AG10803 (cell line): ENCODE results near the gene PHACTR1.
A peak's percentile ranks its signal among the peaks of the same experiment; 100 is the strongest.

ENCODE experiments used
- DNase-seq: peaks from one replicate; pipeline ENCODE4 v3.0.0; 2010; ENCODE audit warnings: low read depth
- H3K4me3 ChIP-seq: 2 replicates; pipeline ENCODE4 v1.5.1; 2011; ENCODE audit warnings: mild to moderate bottlenecking, low read length, control low read depth
- TF ChIP-seq, protein P1 (sequence below): conservative IDR thresholded peaks from 2 replicates; pipeline ENCODE4 v1.5.1; 2011; ENCODE audit warnings: mild to moderate bottlenecking, low read length, control low read depth, inconsistent platforms

PHACTR1 gene

DNA sequence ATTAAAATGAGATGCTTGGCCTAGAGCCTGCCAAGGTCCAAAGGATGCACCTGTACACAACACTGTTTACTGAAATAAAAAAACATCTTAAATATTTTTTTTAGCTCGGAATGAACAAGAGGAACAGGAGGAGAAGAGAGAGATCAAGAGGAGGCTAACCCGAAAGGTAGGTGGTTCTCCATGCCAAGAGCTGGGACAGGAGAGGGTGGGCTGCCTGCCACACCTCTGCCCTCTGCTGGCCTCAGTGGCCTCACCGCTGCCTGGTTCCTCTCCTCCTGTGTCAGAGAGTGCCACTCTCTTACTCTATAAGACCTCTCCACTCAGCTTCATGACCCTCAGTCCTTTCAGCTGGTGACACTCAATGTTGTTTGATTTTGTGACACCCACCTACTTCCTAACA, 561.6 kb downstream of the PHACTR1 start:
- H3K4me3 ChIP-seq = no peak overlapping the region
- no peak for DNase-seq
- TF ChIP-seq, protein P1, sequence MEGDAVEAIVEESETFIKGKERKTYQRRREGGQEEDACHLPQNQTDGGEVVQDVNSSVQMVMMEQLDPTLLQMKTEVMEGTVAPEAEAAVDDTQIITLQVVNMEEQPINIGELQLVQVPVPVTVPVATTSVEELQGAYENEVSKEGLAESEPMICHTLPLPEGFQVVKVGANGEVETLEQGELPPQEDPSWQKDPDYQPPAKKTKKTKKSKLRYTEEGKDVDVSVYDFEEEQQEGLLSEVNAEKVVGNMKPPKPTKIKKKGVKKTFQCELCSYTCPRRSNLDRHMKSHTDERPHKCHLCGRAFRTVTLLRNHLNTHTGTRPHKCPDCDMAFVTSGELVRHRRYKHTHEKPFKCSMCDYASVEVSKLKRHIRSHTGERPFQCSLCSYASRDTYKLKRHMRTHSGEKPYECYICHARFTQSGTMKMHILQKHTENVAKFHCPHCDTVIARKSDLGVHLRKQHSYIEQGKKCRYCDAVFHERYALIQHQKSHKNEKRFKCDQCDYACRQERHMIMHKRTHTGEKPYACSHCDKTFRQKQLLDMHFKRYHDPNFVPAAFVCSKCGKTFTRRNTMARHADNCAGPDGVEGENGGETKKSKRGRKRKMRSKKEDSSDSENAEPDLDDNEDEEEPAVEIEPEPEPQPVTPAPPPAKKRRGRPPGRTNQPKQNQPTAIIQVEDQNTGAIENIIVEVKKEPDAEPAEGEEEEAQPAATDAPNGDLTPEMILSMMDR = no peak

DNA sequence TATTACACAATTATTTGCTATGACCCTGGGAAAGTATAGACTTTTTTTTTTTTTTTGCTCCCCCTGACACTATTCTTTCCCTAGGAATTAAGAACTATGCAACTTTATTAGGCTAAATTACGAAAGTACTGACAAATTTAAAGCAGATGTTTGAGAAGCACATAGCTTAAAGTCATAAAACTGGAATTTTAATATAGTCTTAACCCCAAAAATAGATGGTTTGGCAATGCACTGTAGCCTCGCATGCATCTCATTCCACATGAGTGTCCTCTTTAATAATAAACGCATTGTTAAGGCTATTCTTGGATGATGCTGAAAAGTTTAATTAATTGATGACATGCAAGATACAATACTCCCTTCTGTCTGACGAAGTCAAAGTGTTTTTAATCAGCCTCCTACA, 562.4 kb downstream of the PHACTR1 start:
- peak; percentile 98 for DNase-seq
- TF ChIP-seq, protein P1 = no peak
- H3K4me3 ChIP-seq = no peak overlapping the region

DNA sequence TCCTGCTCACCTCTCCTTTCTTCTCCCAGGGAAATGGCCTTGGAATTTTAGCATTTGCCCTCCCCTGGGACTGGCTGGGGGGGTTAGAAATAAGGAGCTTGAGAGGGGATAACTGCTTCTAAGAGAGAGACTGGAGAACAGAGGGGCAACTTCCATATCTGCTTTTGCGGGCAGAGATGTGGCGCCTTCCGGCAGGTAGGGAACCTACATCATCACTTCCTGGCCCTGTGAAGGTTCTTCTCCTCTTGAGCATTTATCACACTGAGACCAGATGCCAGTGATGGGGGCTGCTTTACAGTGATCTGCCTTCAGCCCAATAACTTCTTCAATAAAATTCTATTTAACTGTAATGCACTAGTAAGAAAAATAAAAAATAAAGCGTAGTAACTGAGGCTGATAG, 563.7 kb downstream of the PHACTR1 start:
- DNase-seq = no peak
- TF ChIP-seq, protein P1 = no peak
- H3K4me3 ChIP-seq = no peak overlapping the region

DNA sequence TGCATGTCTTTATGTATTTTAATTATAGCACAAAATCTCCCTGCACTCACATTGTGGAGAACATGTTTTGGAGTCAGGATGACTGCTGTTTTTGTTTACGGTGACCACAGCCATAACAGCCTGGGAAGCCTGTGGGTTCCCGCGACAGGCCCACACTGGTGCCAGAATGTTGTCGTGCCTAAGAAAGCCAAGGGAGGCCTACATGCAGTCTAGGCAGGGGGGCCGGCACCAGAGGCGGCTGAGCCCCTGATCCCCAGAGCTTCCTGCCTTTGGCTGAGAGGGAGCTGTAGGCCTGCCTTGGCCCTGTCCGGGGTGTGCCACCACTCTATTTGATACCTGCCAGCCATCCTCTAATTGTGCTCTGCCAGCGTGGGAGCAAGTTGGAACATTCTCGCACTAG, 565.1 kb downstream of the PHACTR1 start:
- TF ChIP-seq, protein P1 = no peak
- DNase-seq = peak; percentile 62
- no peak overlapping the region for H3K4me3 ChIP-seq

DNA sequence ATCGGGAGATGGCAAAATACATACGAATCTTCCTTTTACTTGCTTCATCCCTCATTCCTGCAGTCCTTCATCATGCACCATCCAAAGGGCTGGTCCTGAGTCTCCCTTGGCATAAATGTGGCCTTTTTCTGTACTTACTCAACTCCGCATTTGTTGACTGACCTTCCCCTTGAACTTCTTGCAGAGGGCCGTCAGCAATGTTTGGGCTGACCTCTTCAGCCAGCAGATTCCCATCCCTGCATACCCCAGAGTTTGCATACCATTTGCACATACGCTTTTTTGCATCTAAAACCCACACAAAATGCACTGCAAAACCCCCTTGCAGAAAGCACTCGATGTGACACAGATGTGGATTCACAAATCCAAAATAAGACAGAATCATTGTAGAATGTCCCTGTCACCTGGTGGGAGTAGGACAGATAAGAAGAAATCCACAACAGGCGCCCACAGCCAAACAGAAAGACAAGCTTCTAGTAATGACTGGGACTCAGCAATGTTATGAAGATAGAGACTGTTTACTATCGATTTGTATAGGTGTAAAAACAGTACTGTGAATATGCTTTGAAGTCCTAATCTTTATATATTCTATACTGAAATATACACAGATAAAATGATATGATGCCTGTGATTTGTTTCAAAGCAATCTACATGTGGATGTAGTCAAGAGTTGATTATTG, 566.0 kb downstream of the PHACTR1 start:
- TF ChIP-seq, protein P1 = no peak
- no peak for DNase-seq
- no peak overlapping the region for H3K4me3 ChIP-seq

DNA sequence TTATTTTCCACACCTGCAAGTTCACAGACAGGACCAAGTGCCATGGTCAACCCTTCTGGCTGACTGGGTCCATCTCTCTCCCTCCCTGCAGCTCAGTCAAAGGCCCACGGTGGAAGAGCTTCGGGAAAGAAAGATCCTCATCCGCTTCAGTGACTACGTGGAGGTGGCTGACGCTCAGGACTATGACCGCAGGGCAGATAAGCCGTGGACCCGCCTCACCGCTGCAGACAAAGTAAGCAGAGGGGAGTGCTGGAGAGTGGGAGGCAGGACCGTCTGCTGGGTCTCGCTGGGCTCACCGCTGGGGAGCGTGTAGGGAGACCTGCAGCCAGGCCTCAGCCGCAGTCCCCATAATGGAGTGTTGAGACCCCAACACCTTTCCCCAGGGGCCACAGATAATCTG, 566.8 kb downstream of the PHACTR1 start:
- TF ChIP-seq, protein P1 = no peak
- DNase-seq = no peak
- H3K4me3 ChIP-seq = no peak overlapping the region

DNA sequence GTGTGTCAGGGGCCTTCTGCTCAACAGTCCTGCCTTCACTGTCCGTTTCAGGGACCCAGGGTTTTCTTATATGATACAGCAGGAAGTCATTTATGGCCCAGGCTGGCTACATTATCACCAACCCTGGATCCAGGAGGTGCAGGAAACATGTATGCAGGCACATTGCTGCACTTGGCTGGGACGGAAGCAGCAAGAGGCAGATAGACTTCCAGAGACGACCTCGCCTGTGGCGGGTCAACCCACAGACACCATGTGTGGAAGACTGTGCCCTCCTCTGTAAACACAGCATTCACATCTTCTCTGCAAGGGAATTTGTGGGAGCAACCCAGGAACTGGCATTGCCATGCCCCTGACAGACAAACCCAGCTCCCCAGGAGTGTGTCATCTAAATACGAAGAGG, 568.1 kb downstream of the PHACTR1 start:
- no peak overlapping the region for H3K4me3 ChIP-seq
- TF ChIP-seq, protein P1 = no peak
- DNase-seq = no peak
